Measurements from ENCODE around the gene DYRK1B. TPM values are rescaled to one million over a fixed set of nuclear protein-coding genes. Genes with fewer than 3 reads are reported as not detected.
"Not testable (repeated sequence)": the region's sequence is repeated elsewhere in the genome, so short reads cannot be mapped to it uniquely, and the experiment has no call there.

The DYRK1B gene
- polyA plus RNA-seq, 3 donors from 2014 or later: 6.2 to 24.8 (median 12.5) TPM

DNA sequence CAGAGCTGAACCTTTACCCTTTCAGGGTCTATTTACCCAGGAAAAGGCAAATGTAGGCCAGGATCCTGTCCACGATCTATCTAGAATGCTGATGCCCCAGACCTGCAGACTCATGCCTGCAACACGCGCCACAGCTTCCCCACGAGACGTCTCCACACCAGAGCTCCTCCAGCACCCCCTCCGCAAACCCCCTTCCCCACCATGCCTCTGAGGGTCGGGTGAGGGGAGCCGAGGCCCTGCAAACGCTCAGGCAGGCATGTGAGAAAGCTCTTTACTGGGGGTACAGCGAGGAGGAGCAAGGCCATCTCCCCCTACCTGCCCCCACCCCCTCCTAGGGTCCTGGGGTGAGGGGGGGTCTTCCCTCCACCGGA lies 8.9 kb downstream of the DYRK1B start:
- Mint-ChIP-seq H3K27ac (no peak overlapping the region), H3K9me3 (no peaks in the 10 kb centered on the region), H3K36me3 (peaks cover 0 to 8% (median 7%) of the 10 kb centered on the region in 3 donors), H3K4me1 (peaks cover 27 to 33% of the 10 kb centered on the region in 2 donors), H3K27me3 (ENCODE audit: low read depth in 3 of 3) (peaks cover 2 to 6% (median 2%) of the 10 kb centered on the region in 3 donors), H3K4me3 (no peak overlapping the region)
- no peak for DNase-seq

DNA sequence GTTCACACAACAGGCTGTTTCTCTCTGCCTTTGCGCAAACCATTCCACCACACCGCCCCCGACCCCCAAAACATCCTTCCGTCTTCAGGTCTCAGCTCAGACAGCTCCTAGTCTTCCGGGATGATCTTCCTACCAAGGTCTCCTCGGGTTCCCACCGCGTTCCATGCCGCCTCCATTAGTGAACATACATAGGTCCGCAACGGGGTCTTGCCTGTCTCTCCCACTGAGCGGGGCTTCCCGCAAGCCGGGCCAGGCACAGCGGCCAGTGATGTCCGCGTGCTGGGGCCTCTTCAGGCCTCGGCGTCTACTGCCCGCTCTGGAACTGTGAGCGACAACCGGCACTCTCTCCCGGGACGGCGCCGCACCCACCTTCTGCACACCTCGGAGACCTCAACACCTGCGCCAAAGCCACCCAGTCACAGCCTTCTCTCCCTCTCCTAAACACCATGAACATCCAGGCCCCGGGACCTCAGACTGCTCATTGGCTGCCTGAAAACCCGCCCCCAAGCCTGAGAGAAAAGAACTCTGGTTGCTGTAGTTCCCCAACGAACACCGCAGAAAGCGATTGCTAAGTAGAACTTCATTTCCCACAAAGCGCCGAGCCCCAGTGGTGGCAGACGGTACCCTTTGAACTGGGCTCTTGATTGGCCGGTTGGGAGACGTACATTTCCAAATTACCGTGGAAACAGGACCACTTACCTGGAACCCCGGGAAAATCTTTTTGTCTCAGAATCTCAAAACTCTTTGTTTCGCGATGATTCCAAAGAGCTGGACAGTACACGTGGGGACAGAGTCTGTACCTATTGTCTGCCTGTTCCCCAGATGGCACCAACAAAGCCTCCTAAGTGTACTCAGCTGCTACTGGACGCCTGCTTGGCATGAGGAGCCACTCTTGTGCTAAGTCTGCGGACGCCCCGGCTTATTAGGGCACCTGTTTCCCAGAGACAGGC lies 9.5 kb downstream of the DYRK1B start:
- H3K4me1 Mint-ChIP-seq: peaks cover 21 to 30% of the 10 kb centered on the region in 2 donors
- H3K9me3 Mint-ChIP-seq: no peaks in the 10 kb centered on the region
- peaks cover 2 to 6% (median 2%) of the 10 kb centered on the region in 3 donors for H3K27me3 Mint-ChIP-seq (ENCODE audit: low read depth in 3 of 3)
- peak; percentile 79 to 80 (median 79) for DNase-seq
- H3K36me3 Mint-ChIP-seq: peaks cover 0 to 8% (median 7%) of the 10 kb centered on the region in 3 donors
- H3K4me3 Mint-ChIP-seq: no peak overlapping the region
- no peak overlapping the region for H3K27ac Mint-ChIP-seq

DNA sequence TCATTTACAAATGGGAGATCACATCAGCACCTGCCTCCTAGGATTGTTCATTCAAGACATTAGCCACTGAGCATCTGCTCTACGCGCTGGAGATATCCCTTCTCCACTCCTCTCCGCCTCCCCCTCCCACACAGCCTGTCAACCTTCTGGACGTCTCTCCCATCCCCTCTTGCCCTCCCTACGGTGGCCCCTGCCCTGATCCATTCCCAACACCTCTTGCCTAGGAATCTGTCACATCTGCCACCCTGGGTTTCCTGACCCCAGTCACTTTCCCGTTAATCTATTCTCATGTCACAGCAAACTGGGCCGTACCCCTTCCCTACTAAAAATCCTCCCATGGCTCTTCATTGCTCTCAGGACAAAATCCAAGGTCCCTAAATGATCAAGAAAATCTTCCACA lies 10.3 kb downstream of the DYRK1B start:
- Mint-ChIP-seq H3K36me3 (peaks cover 0 to 5% (median 3%) of the 10 kb centered on the region in 3 donors), H3K27me3 (ENCODE audit: low read depth in 3 of 3) (peaks cover 2 to 5% (median 4%) of the 10 kb centered on the region in 3 donors), H3K27ac (no peak overlapping the region), H3K9me3 (no peaks in the 10 kb centered on the region), H3K4me3 (no peak overlapping the region), H3K4me1 (peaks cover 13 to 30% of the 10 kb centered on the region in 2 donors)
- DNase-seq: no peak

DNA sequence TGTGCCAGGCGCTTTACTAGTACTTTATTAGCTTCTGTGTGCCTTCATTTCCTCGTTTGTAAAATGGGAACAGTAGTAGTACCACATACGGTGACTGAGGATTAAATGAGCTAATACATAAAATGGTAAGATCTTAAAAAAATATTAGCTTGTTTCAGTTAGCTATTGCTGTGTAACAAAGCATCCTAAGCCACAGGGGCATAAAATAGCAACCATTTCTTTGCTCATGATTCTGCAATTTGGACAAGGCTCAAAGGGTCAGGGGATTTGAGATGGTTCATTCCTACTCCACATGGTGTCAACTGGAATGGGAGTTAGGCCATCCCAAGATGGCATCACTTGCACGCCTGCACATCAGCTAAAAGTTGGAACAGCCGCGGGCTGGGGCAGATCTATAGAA lies 13.3 kb downstream of the DYRK1B start:
- Mint-ChIP-seq H3K4me1 (peaks cover 14 to 17% of the 10 kb centered on the region in 2 donors), H3K9me3 (no peaks in the 10 kb centered on the region), H3K27me3 (ENCODE audit: low read depth in 3 of 3) (peaks cover 0 to 2% (median 0%) of the 10 kb centered on the region in 3 donors), H3K36me3 (peaks cover 0 to 14% (median 4%) of the 10 kb centered on the region in 3 donors), H3K27ac (peak overlapping the region in 1 of 6 donors; percentile 4), H3K4me3 (no peak overlapping the region)
- DNase-seq: no peak

DNA sequence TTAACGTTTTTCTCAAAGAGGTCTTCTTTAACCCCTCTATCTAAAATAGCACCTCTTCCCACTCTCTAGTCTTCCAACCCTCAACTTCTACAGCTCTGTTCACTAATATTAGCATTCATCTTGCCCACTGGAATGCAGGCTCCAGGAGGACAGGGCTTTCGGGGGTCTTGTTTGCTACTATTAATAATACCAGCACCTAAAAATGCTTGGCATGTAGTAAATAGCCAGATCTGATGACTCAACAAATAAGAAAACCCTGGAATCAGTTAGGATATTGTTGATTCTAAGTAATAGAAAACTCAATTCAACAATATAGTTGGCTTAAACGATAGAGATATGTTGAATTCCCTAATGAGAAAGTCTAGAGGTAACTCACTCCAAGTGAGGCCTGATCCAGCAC lies 14.2 kb downstream of the DYRK1B start:
- Mint-ChIP-seq H3K4me3 (no peak overlapping the region), H3K9me3 (no peaks in the 10 kb centered on the region), H3K27ac (peak overlapping the region in 1 of 6 donors; percentile 12), H3K36me3 (peaks cover 0 to 17% (median 4%) of the 10 kb centered on the region in 3 donors), H3K4me1 (peaks cover 16 to 17% of the 10 kb centered on the region in 2 donors), H3K27me3 (ENCODE audit: low read depth in 3 of 3) (peaks cover 0 to 2% (median 0%) of the 10 kb centered on the region in 3 donors)
- DNase-seq: no peak

DNA sequence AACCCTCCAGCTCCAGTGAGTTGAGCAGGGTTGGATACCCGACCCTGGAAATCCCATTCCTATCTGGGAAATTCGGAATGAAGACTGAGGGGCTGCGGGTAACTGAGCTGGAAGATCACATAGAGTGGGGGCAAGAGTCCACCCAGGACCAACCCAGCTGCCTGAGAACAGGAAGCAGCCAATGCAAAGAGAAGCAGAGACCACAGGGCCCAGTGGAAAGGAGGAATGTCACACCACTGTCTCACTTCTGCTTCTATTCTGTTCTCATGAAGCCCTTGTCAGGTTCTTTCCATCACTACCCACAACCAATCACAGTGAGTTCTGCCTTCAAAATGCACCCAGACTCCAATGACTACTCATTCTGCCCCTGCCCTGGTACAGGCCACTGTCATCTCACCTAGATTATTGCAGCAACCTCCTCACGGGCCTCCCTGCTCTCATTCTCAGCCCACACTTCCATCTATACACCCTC lies 15.3 kb downstream of the DYRK1B start:
- Mint-ChIP-seq H3K36me3 (peaks cover 0 to 18% (median 6%) of the 10 kb centered on the region in 3 donors), H3K4me1 (peaks cover 16 to 17% of the 10 kb centered on the region in 2 donors), H3K27me3 (ENCODE audit: low read depth in 3 of 3) (peaks cover 0 to 2% (median 0%) of the 10 kb centered on the region in 3 donors), H3K27ac (peak overlapping the region in 1 of 6 donors; percentile 18), H3K4me3 (no peak overlapping the region), H3K9me3 (no peaks in the 10 kb centered on the region)
- DNase-seq: no peak

DNA sequence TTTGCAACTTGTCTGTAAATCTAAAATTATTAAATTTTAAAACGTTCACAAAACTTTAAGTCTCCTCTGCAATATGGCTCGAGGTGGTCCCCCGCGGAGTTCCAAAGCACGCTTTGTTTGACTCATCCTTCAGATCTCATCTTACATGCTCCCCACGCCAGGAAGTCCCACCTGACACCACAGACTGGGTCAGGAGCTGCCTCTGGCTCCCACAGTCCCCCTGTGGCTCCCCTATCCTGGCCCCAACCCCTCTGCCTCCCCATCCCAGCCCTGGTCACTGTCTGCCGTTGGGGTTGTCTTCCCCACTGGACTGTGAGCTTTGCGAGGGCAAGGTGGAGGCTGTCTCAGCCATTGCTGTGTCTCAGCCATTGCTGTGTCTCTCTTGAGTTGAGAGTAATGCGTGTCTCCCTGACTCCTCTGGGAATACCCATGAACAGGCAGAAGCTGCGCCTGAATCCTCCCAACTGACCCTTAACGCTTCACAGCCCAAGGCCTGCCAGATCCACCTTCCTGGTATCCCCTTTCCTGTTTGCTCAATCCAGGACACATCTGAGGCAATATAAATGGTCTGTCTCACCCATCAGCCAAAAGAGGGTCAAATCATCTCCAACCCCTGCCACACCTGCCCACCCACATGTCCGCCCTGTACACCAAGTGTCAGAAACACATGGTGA lies 15.9 kb downstream of the DYRK1B start:
- no peak overlapping the region for H3K4me3 Mint-ChIP-seq
- peaks cover 0 to 2% (median 0%) of the 10 kb centered on the region in 3 donors for H3K27me3 Mint-ChIP-seq (ENCODE audit: low read depth in 3 of 3)
- H3K9me3 Mint-ChIP-seq: no peaks in the 10 kb centered on the region
- no peak overlapping the region for H3K27ac Mint-ChIP-seq
- H3K4me1 Mint-ChIP-seq: peaks cover 16 to 17% of the 10 kb centered on the region in 2 donors
- peaks cover 0 to 21% (median 8%) of the 10 kb centered on the region in 3 donors for H3K36me3 Mint-ChIP-seq
- DNase-seq: no peak

DNA sequence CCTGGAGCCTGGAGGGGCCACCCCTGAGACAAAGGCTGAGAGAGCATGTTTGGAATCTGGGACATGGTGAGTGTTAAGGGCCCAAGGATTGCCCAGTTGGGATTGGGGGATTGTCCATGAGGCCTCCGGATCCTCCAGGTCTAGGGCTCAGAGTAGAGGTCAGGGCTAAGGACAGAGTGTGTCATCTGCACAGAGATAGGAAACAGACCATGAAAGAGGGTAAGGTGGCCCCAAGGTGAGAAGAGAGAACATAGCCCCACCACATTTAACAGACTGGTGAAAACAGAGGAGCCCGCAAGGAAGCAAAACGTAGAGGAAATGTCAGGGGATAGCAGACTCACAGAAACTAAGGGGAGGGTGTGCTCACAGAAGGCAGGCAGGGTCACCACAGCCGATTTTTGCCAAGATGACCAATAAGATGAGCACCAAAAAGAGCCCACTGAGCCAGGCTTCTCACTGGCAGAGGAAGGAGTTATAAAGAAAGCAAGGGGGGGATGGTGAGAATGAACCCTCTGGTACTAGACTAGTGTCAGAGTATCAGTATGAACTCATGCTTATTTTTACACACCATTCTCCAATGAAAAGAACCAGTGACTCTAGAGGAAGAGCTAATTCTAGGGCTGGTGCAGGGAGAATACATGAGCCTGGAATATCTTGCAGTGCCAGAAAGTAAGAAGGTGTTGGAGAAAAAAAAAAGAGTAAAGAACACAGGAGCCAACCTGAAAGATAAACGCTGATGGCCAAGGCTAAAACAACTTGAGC lies 17.5 kb downstream of the DYRK1B start:
- peaks cover 0 to 2% (median 0%) of the 10 kb centered on the region in 3 donors for H3K27me3 Mint-ChIP-seq (ENCODE audit: low read depth in 3 of 3)
- H3K4me1 Mint-ChIP-seq: peaks cover 16 to 17% of the 10 kb centered on the region in 2 donors
- H3K36me3 Mint-ChIP-seq: peaks cover 0 to 21% (median 8%) of the 10 kb centered on the region in 3 donors

DNA sequence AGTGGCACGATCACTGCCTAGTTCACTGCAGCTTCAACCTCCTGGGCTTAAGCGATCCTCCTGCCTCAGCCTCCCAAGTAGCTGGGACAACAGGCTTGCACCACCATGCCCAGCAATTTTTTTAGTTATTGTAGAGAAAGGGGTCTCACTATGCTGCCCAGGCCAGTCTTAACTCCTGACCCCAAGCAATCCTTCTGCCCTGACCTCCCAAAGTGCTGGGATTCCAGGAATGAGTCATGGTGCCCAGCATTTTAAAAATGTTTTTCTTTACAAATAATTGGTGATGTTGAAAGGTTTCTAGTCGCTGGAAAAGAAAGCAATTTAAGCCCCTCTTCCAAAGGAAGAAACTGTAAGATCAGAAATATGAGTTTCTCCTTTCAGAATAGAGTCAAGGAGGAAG lies 19.4 kb downstream of the DYRK1B start:
- no peak overlapping the region for H3K27ac Mint-ChIP-seq
- peaks cover 0 to 21% (median 8%) of the 10 kb centered on the region in 3 donors for H3K36me3 Mint-ChIP-seq
- H3K9me3 Mint-ChIP-seq: no peaks in the 10 kb centered on the region
- H3K4me1 Mint-ChIP-seq: peaks cover 14 to 16% of the 10 kb centered on the region in 2 donors
- H3K27me3 Mint-ChIP-seq (ENCODE audit: low read depth in 3 of 3): peaks cover 0 to 2% (median 0%) of the 10 kb centered on the region in 3 donors
- DNase-seq: no peak
- H3K4me3 Mint-ChIP-seq: no peak overlapping the region

More for the DNA sequence above, 17.5 kb downstream of the DYRK1B start:
- Mint-ChIP-seq H3K9me3 (no peaks in the 10 kb centered on the region), H3K4me3 (no peak overlapping the region), H3K27ac (peak overlapping the region in 2 of 6 donors; percentile 62 to 69)
- DNase-seq: no peak

DNA sequence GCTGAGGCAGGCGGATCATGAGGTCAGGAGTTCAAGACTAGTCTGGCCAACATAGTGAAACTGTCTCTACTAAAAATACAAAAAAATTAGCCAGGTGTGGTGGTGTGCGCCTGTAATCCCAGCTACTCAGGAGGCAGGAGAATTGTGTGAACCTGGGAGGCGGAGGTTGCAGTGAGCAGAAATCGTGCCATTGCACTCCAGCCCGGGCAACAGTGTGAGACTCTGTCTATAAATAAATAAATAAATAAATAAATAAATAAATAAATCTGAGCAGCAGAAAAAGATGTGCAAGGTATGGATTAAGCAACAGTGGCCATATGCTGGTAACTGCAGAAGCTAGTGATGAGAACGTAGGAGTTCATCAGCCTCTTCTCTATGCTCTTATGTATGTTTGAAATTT lies 19.9 kb downstream of the DYRK1B start:
- H3K4me3 Mint-ChIP-seq, H3K27ac Mint-ChIP-seq, DNase-seq: not testable (repeated sequence)

DNA sequence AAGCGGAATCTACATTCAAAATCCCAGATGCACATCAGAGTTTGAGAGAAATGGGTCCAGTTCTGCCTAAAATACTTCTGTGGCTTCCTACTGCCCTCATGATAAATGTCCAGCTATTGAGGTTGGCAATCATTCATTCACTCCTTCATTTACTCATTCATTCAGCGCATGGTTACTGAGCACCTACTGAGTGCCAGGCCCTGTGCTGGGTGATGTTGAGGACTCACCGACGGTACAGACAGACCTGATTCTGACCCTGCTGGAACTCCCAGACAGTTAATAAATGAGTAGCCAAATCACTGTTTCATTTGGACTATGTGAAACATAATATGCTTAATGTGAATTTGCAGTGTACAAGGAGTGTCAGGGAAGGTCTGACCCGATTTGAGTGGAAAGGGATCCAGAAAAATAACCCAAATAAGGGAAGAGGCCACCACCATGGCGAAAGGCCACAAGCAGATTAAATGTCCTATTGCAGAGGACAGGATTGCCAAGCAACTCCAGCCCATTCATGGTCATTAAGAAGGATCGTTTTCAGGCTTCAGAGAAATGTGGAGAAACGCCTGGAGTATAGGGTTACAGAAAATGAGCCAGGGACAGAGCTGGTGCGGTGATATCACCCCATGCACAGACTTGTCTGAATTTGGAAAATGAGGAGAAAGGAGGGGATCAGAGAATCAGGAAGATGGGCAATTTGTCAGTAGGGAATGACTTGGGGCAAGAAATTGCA lies 20.5 kb downstream of the DYRK1B start:
- peaks cover 0 to 21% (median 8%) of the 10 kb centered on the region in 3 donors for H3K36me3 Mint-ChIP-seq
- no peak for DNase-seq
- H3K27me3 Mint-ChIP-seq (ENCODE audit: low read depth in 3 of 3): no peaks in the 10 kb centered on the region
- no peaks in the 10 kb centered on the region for H3K9me3 Mint-ChIP-seq
- H3K4me3 Mint-ChIP-seq: no peak overlapping the region
- no peak overlapping the region for H3K27ac Mint-ChIP-seq
- peaks cover 5 to 16% of the 10 kb centered on the region in 2 donors for H3K4me1 Mint-ChIP-seq

More for the DNA sequence above, 19.9 kb downstream of the DYRK1B start:
- Mint-ChIP-seq H3K36me3 (peaks cover 0 to 21% (median 8%) of the 10 kb centered on the region in 3 donors), H3K4me1 (peaks cover 9 to 16% of the 10 kb centered on the region in 2 donors)
- H3K9me3 Mint-ChIP-seq; H3K27me3 Mint-ChIP-seq (ENCODE audit: low read depth in 3 of 3): not testable (repeated sequence)

DNA sequence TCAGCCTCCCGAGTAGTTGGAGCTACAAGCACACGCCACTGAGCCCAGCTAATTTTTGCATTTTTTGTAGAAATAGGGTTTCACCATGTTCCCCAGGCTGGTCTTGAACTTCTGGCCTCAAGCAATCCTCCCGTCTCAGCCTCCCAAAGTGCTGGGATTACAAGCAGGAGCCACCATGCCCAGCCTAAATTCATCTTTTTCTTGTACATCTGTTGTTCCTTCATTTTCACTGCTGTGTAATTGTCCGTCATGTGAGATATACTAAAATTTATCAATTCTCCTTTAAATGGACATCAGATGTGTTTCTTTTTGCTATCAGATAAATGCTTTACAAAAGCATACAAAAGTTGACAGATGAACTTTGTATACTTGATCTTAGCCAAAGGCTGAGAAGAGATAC lies 22.9 kb downstream of the DYRK1B start:
- Mint-ChIP-seq H3K9me3 (no peaks in the 10 kb centered on the region), H3K4me3 (no peak overlapping the region), H3K27ac (peak overlapping the region in 1 of 6 donors; percentile 12), H3K27me3 (ENCODE audit: low read depth in 3 of 3) (peaks cover 0 to under 1% (median 0%) of the 10 kb centered on the region in 3 donors), H3K4me1 (peaks cover 2 to 5% of the 10 kb centered on the region in 2 donors), H3K36me3 (peaks cover 0 to 10% (median 4%) of the 10 kb centered on the region in 3 donors)
- DNase-seq: no peak

Data from immature natural killer cell (primary cell).